AG04449 (cell line): Measurements from ENCODE around the gene SCAND1.
A peak's percentile ranks its signal among the peaks of the same experiment; 100 is the strongest.

Experiments used
- CTCF ChIA-PET: fragments of 350-600 bp; formaldehyde crosslinking; extraction: SDS; loops from one replicate; lab custom pipeline; 2021; ENCODE audit warnings: antibody characterized with exemption; lab: Yijun Ruan, JAX
- POLR2A ChIA-PET: fragments of 400-600, 350-600 bp; formaldehyde crosslinking; extraction: SDS; loops from one replicate; lab custom pipeline; 2020; ENCODE audit warnings: antibody characterized with exemption, inconsistent platforms; lab: Yijun Ruan, JAX
- DNase-seq: peaks from one replicate; pipeline ENCODE4 v3.0.0-alpha.2; 2010; ENCODE audit warnings: low read depth, low spot score
- H3K4me3 ChIP-seq: 2 replicates; pipeline ENCODE4 v1.5.1; 2011; ENCODE audit warnings: low read depth, mild to moderate bottlenecking, control low read depth, low read length
- CTCF ChIP-seq: IDR thresholded peaks from one replicate; pipeline ENCODE4 v1.5.1; 2011; ENCODE audit warnings: mild to moderate bottlenecking, moderate library complexity, low read length, control low read depth, inconsistent platforms; ENCODE audit not compliant: insufficient read depth; ENCODE audit errors: missing control alignments

The SCAND1 gene

GRCh38 chr20:35947907-35948306 lies 6.4 kb downstream of the SCAND1 start:
- peak; percentile 56 for DNase-seq
- no peak overlapping the region for H3K4me3 ChIP-seq
- POLR2A ChIA-PET: no interaction called here
- TF ChIP-seq CTCF: no peak
- CTCF ChIA-PET: interaction anchor here (1.0 to 1.6 kb wide), 3 partner anchors 11 to 191 kb away, joined by 3 to 5 read pairs (median 3); no protein-coding TSS in a partner anchor

GRCh38 chr20:35947489-35947888 lies 6.8 kb downstream of the SCAND1 start:
- ChIA-PET CTCF (interaction anchor here (1.0 to 1.6 kb wide), 5 partner anchors 11 to 192 kb away, joined by 3 to 5 read pairs (median 3); no protein-coding TSS in a partner anchor), POLR2A (no interaction called here)
- DNase-seq: no peak
- TF ChIP-seq CTCF: peak; percentile 3
- no peak overlapping the region for H3K4me3 ChIP-seq

GRCh38 chr20:35942243-35942642 lies 12.1 kb downstream of the SCAND1 start:
- ChIA-PET POLR2A (interaction anchor here (0.5 kb wide), 1 partner anchor 29 kb away, joined by 5 read pairs; no protein-coding TSS in a partner anchor), CTCF (interaction anchor here (8.4 kb wide), 1 partner anchor 12 kb away, joined by 67 read pairs; the partner anchor contains the start of gene SCAND1)
- no peak overlapping the region for H3K4me3 ChIP-seq
- TF ChIP-seq CTCF: no peak
- no peak for DNase-seq

GRCh38 chr20:35941620-35942019 lies 12.7 kb downstream of the SCAND1 start:
- no peak for TF ChIP-seq CTCF
- no peak for DNase-seq
- H3K4me3 ChIP-seq: no peak overlapping the region
- CTCF ChIA-PET: interaction anchor here (8.4 kb wide), 1 partner anchor 12 kb away, joined by 67 read pairs; the partner anchor contains the start of gene SCAND1
- POLR2A ChIA-PET: no interaction called here

- H3K4me3 ChIP-seq: no peak overlapping the region
- POLR2A ChIA-PET: no interaction called here
- TF ChIP-seq CTCF: no peak
- CTCF ChIA-PET: interaction anchor here (1.2 to 8.4 kb wide), 2 partner anchors 14 to 19 kb away, joined by 3 to 67 read pairs; partner anchors contain the start of gene SCAND1
- DNase-seq: no peak
Observed at GRCh38 chr20:35939264-35939663, 15.0 kb downstream of the SCAND1 start.

GRCh38 chr20:35934050-35934449 lies 20.3 kb downstream of the SCAND1 start:
- no peak for TF ChIP-seq CTCF
- no peak overlapping the region for H3K4me3 ChIP-seq
- ChIA-PET CTCF (interaction anchor here (1.6 kb wide), 1 partner anchor 20 kb away, joined by 4 read pairs; the partner anchor contains the start of gene SCAND1), POLR2A (no interaction called here)
- DNase-seq: no peak
